Kidney (tissue), 14 donors: ENCODE measurements around the gene VCX3A. TPM values are rescaled to one million over a fixed set of nuclear protein-coding genes. Genes with fewer than 3 reads are reported as not detected.

Experiments used
- DNase-seq, 5 donors: peaks; one replicate each; pipeline ENCODE4 v3.0.0-alpha.2; 2013 to 2020
- FAIRE-seq: peaks from 2 replicates; lab custom pipeline; 2012; peaks lifted over from hg19 to GRCh38; lab: Jason Lieb, UNC
- H3K27ac ChIP-seq, 2 donors: one replicate each; pipeline ENCODE4 v1.7.0; 2013; ENCODE audit warnings: low read depth in 2 of 2, low read length in 2 of 2, inconsistent platforms in 1 of 2
- H3K27me3 ChIP-seq: one replicate; pipeline ENCODE4 v1.7.1; 2013; ENCODE audit warnings: low read length, inconsistent platforms; ENCODE audit not compliant: control insufficient read depth, insufficient read depth
- H3K36me3 ChIP-seq, 3 donors: one replicate each; pipeline versions ENCODE4 v1.7.0 to v1.7.1; 2013; ENCODE audit warnings: low read length in 3 of 3, control low read depth in 1 of 3, inconsistent platforms in 1 of 3; ENCODE audit not compliant: insufficient read depth in 3 of 3, control insufficient read depth in 2 of 3
- H3K4me1 ChIP-seq, 3 donors: one replicate each; pipeline versions ENCODE4 v1.7.0 to v1.7.1; 2013; ENCODE audit warnings: low read length in 3 of 3, inconsistent platforms in 1 of 3, low read depth in 1 of 3; ENCODE audit not compliant: control insufficient read depth in 2 of 3, insufficient read depth in 2 of 3
- H3K4me3 ChIP-seq, 3 donors: one replicate each; pipeline versions ENCODE4 v1.7.0 to v1.8.1; 2013; ENCODE audit warnings: low read length in 3 of 3, control low read depth in 1 of 3, inconsistent platforms in 1 of 3
- H3K9ac ChIP-seq, 3 donors: one replicate each; pipeline versions ENCODE4 v1.7.0 to v1.7.1; 2013; ENCODE audit warnings: low read length in 3 of 3, control low read depth in 1 of 3, inconsistent platforms in 1 of 3
- H3K9me3 ChIP-seq, 3 donors: one replicate each; pipeline versions ENCODE4 v1.7.0 to v1.7.1; 2013; ENCODE audit warnings: low read length in 3 of 3, control low read depth in 1 of 3, inconsistent platforms in 1 of 3; ENCODE audit not compliant: control insufficient read depth in 2 of 3, insufficient read depth in 1 of 3
- intact Hi-C: fragments of 100-400 bp; cut with DNase I; formaldehyde crosslinking; loops from one replicate; pipeline ENCODE4 v1.11.1; 2022
- polyA plus RNA-seq: library from polyadenylated mRNA; stranded (reverse); fragments of 350-450 nt; fragmentation: Illumina TruSeq; extraction: RNeasy Lipid Tissue Mini Kit (QIAGEN cat#74804); gene quantifications from one replicate; pipeline ENCODE4 v1.2.3, GENCODE V29; 2014; ENCODE audit warnings: low read depth, low replicate concordance; ENCODE audit not compliant: insufficient read depth
- total RNA-seq: library from RNA; stranded (reverse); fragmentation: NEBNext Ultra II Directional; extraction: Animal tissue kit (Norgen Biotek cat#: 25700); gene quantifications from one replicate; pipeline ENCODE4 v1.2.1, GENCODE V29; 2021
- TF ChIP-seq, protein P1 (sequence below): IDR thresholded peaks from 3 replicates; pipeline ENCODE4 v1.5.1; 2012; ENCODE audit warnings: mild to moderate bottlenecking, moderate library complexity, borderline replicate concordance; ENCODE audit not compliant: insufficient read depth; ENCODE audit errors: extremely low read depth
- donor health status: control.
- donor health status: control.
- donor health status: control.
- donor health status: control.
- donor health status: control.
- donor health status: DM: yes; HTN: yes; CAD: no.
- donor health status: Normal renal cell carcinoma (clear cell type).

Gene VCX3A
- total and polyA plus RNA-seq, 2 donors from 2014 or later: not detected

DNA sequence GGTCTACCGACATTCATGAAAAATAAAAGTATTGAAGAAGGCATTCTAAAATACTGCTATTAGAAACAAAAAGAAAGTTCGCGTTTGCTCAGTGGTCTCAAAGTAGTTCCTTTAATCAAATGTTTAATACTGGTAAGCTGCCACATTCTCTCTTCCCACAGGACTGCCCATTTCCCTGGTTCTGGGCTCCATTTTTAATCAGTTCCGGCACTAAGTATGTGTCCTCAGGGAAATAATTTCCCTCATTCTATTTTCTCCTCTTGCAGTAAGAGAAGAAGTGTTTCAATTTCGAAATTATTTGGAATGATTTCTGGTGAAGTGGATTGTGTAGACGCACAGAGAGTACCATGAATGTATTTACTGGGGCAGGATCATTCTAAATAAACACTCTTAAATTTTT lies 17.5 kb downstream of the VCX3A start:
- H3K9ac ChIP-seq: no peak overlapping the region
- no peaks in the 10 kb centered on the region for H3K36me3 ChIP-seq
- intact Hi-C loops: no loop called here
- no peak overlapping the region for H3K4me3 ChIP-seq
- H3K27ac ChIP-seq: no peak overlapping the region
- H3K27me3 ChIP-seq: no peaks in the 10 kb centered on the region
- no peak for DNase-seq
- H3K4me1 ChIP-seq: no peaks in the 10 kb centered on the region
- TF ChIP-seq, protein P1, sequence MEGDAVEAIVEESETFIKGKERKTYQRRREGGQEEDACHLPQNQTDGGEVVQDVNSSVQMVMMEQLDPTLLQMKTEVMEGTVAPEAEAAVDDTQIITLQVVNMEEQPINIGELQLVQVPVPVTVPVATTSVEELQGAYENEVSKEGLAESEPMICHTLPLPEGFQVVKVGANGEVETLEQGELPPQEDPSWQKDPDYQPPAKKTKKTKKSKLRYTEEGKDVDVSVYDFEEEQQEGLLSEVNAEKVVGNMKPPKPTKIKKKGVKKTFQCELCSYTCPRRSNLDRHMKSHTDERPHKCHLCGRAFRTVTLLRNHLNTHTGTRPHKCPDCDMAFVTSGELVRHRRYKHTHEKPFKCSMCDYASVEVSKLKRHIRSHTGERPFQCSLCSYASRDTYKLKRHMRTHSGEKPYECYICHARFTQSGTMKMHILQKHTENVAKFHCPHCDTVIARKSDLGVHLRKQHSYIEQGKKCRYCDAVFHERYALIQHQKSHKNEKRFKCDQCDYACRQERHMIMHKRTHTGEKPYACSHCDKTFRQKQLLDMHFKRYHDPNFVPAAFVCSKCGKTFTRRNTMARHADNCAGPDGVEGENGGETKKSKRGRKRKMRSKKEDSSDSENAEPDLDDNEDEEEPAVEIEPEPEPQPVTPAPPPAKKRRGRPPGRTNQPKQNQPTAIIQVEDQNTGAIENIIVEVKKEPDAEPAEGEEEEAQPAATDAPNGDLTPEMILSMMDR: no peak
- FAIRE-seq: no peak
- no peaks in the 10 kb centered on the region for H3K9me3 ChIP-seq

DNA sequence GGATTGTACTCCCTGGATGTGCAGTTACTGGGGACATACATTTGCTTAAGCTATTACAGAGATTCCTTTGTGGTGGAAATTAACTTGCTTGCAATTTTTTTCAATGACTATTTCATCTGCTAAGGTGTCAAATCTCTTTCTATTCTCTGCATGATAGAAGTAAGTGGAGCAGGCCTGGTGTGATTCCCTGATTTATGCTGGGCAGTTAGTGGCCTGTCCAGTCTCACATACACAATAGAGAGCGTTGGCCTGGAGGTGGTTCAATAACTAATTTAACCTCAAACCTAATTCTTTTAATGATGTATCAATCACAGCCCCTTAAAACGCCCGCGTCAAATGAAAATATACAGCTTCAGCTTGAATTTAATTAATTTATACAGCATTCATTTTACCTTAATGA lies 28.5 kb downstream of the VCX3A start:
- no peak overlapping the region for H3K27ac ChIP-seq
- no peak overlapping the region for H3K9ac ChIP-seq
- H3K4me3 ChIP-seq: no peak overlapping the region
- no peak for DNase-seq
- intact Hi-C loops: no loop called here
- no peaks in the 10 kb centered on the region for H3K27me3 ChIP-seq
- TF ChIP-seq, protein P1: no peak
- H3K9me3 ChIP-seq: no peaks in the 10 kb centered on the region
- FAIRE-seq: no peak
- H3K36me3 ChIP-seq: no peaks in the 10 kb centered on the region
- H3K4me1 ChIP-seq: no peaks in the 10 kb centered on the region

DNA sequence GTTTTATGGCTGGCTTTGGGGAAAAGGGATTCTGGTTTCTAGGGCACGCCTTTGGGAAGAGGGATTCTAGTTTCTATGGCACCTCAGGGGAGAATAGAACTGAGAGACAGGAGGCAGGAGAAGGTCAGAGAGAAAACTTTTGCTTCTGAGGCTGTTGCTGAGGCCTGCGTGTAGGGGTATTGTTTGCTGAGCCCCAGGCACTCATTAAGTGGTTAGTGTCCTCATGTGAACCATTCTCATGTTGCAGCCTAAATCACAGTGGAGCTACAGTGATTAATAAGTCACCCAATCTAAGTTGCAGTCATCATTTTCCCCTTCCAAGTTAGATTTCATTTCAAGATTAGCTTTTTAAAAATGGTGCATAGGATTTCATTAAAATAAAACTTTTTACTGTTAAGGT lies 29.0 kb downstream of the VCX3A start:
- Histone ChIP-seq H3K27me3 (no peaks in the 10 kb centered on the region), H3K27ac (no peak overlapping the region), H3K9ac (no peak overlapping the region), H3K4me3 (no peak overlapping the region), H3K9me3 (no peaks in the 10 kb centered on the region), H3K4me1 (no peaks in the 10 kb centered on the region), H3K36me3 (no peaks in the 10 kb centered on the region)
- TF ChIP-seq, protein P1: no peak
- intact Hi-C loops: no loop called here
- DNase-seq: peak in 2 of 5 donors; percentile 27 to 33
- no peak for FAIRE-seq

DNA sequence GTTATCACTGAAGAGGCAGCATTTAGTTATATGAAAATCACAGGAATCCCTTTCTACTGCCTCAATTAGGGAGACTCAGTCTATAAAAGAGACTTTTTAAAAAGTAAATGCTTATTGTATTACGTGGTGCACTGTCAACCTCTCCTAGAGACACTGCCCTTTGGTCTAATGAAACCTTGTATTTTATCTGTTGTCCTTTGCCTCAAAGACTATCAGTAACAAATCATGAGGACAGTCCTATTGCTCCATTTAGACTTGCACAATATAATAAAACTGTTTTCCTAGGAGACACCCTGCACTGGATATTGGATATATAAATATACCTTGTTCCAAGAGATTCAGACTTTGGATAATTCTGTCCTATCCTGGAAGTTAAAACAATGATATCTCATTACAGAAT lies 34.2 kb downstream of the VCX3A start:
- FAIRE-seq: no peak
- Histone ChIP-seq H3K4me1 (no peaks in the 10 kb centered on the region), H3K4me3 (no peak overlapping the region), H3K27me3 (no peaks in the 10 kb centered on the region), H3K9ac (no peak overlapping the region), H3K27ac (no peak overlapping the region), H3K36me3 (no peaks in the 10 kb centered on the region), H3K9me3 (no peaks in the 10 kb centered on the region)
- intact Hi-C loops: no loop called here
- TF ChIP-seq, protein P1: no peak
- DNase-seq: no peak
